K562 (cell line): ENCODE measurements around the gene RPL27. TPM values are rescaled to one million over a fixed set of nuclear protein-coding genes. Genes with fewer than 3 reads are reported as not detected.

ENCODE experiments used
- ATF1 ChIP-seq, 2 experiments: fragments of 450-650 bp in 1 of 2; IDR thresholded peaks; 2 replicates each; pipeline ENCODE4 v1.6.1; 2016; ENCODE audit warnings: missing compliant biosample characterization in 1 of 2, missing genetic modification characterization in 1 of 2
- BMI1 ChIP-seq: fragments of 150-350 bp; IDR thresholded peaks from 2 replicates; pipeline ENCODE4 v1.6.1; 2014; ENCODE audit warnings: low read length
- CBFA2T2 ChIP-seq: fragments of 450-650 bp; conservative IDR thresholded peaks from 2 replicates; pipeline ENCODE4 v1.6.1; 2017; ENCODE audit warnings: mild to moderate bottlenecking
- EP400 ChIP-seq: fragments of 450-650 bp; IDR thresholded peaks from 2 replicates; pipeline ENCODE4 v1.6.1; 2017; ENCODE audit warnings: antibody characterized with exemption, mild to moderate bottlenecking, moderate library complexity
- FOXJ2 ChIP-seq: fragments of 200-800 bp; sonication (Bioruptor generic); IDR thresholded peaks from 2 replicates; pipeline ENCODE4 v1.6.1; 2016; ENCODE audit warnings: missing genetic modification characterization, missing compliant biosample characterization
- GATAD2A ChIP-seq: fragments of 450-650 bp; IDR thresholded peaks from 2 replicates; pipeline ENCODE4 v1.6.1; 2017
- HDAC2 ChIP-seq: fragments of 450-650 bp; IDR thresholded peaks from 2 replicates; pipeline ENCODE4 v1.6.1; 2016; ENCODE audit warnings: mild to moderate bottlenecking
- LARP7 ChIP-seq: fragments of 450-650 bp; IDR thresholded peaks from 2 replicates; pipeline ENCODE4 v1.6.1; 2016
- NCOA2 ChIP-seq, 2 experiments: fragments of 450-650 bp; IDR thresholded peaks; 2 replicates each; pipeline ENCODE4 v1.6.1; 2018; ENCODE audit warnings: mild to moderate bottlenecking in 2 of 2, moderate library complexity in 1 of 2; ENCODE audit not compliant: partially characterized antibody in 2 of 2
- NFE2 ChIP-seq: IDR thresholded peaks from 2 replicates; pipeline ENCODE4 v1.6.1; 2014; ENCODE audit warnings: antibody characterized with exemption, low read depth
- NR2C1 ChIP-seq, 2 experiments: fragments of 450-650 bp; IDR thresholded peaks; 2 replicates each; pipeline ENCODE4 v1.6.1; 2017; ENCODE audit warnings: mild to moderate bottlenecking in 2 of 2, antibody characterized with exemption in 1 of 2, inconsistent platforms in 1 of 2, missing compliant biosample characterization in 1 of 2, missing genetic modification characterization in 1 of 2
- PML ChIP-seq: IDR thresholded peaks from 2 replicates; pipeline ENCODE4 v1.6.1; 2012; ENCODE audit warnings: low read length, inconsistent platforms
- RBFOX2 ChIP-seq: fragments of 200-400 bp; formaldehyde crosslinking; IDR thresholded peaks from 2 replicates; pipeline ENCODE4 v1.6.1; 2017; ENCODE audit warnings: low read depth, mild to moderate bottlenecking, low read length, moderate library complexity
- RBM17 ChIP-seq: fragments of 200-400 bp; formaldehyde crosslinking; IDR thresholded peaks from 2 replicates; pipeline ENCODE4 v1.6.1; 2017; ENCODE audit warnings: low read depth, mild to moderate bottlenecking, low read length, borderline replicate concordance
- RFX1 ChIP-seq: fragments of 450-650 bp; IDR thresholded peaks from 2 replicates; pipeline ENCODE4 v1.6.1; 2016; ENCODE audit warnings: mild to moderate bottlenecking, moderate library complexity
- RHOXF2B ChIP-seq: fragments of 250-450 bp; sonication (Bioruptor Pico); conservative IDR thresholded peaks from 2 replicates; pipeline ENCODE4 v1.5.1; 2021
- SIN3A ChIP-seq, 2 experiments: fragments of 150-350 bp in 1 of 2; IDR thresholded peaks; 2 replicates each; pipeline ENCODE4 v1.6.1; 2011 to 2016; ENCODE audit warnings: borderline replicate concordance in 2 of 2, low read depth in 2 of 2, low read length in 2 of 2, mild to moderate bottlenecking in 2 of 2, moderate library complexity in 2 of 2; ENCODE audit not compliant: control insufficient read depth in 1 of 2
- SIN3B ChIP-seq: fragments of 450-650 bp; IDR thresholded peaks from 2 replicates; pipeline ENCODE4 v1.6.1; 2017; ENCODE audit warnings: low read depth, mild to moderate bottlenecking, moderate library complexity
- SMAD2 ChIP-seq: fragments of 150-350 bp; IDR thresholded peaks from 2 replicates; pipeline ENCODE4 v1.6.1; 2014; ENCODE audit warnings: low read depth, mild to moderate bottlenecking, low read length
- UBTF ChIP-seq, 2 experiments: IDR thresholded peaks; 2 replicates each; pipeline ENCODE4 v1.6.1; 2012; ENCODE audit warnings: improper control_type of control experiment in 2 of 2, low read depth in 2 of 2, low read length in 2 of 2, borderline replicate concordance in 1 of 2
- ZBTB12 ChIP-seq: fragments of 250-450 bp; sonication (Bioruptor Pico); IDR thresholded peaks from 2 replicates; pipeline ENCODE4 v1.4.0; 2020
- ZBTB9 ChIP-seq: fragments of 450-650 bp; formaldehyde crosslinking; IDR thresholded peaks from 2 replicates; pipeline ENCODE4 v1.4.0; 2020; ENCODE audit warnings: mild to moderate bottlenecking, moderate library complexity
- ZEB2 ChIP-seq: fragments of 450-650 bp; IDR thresholded peaks from 2 replicates; pipeline ENCODE4 v1.6.1; 2016
- ZNF184 ChIP-seq: sonication (generic); formaldehyde crosslinking; IDR thresholded peaks from 2 replicates; pipeline ENCODE4 v1.5.0; 2020; ENCODE audit warnings: missing genetic modification reagents
- ZNF212 ChIP-seq: fragments of 450-650 bp; formaldehyde crosslinking; IDR thresholded peaks from 2 replicates; pipeline ENCODE4 v1.4.0; 2020; ENCODE audit warnings: mild to moderate bottlenecking
- polyA plus RNA-seq, 8 experiments: library from polyadenylated mRNA; depleted of rRNA in 4 of 8; stranded (reverse) in 5 of 8; unstranded in 3 of 8; fragments of >200 nt; fragmentation: Nextera tagmentation in 2 of 8; fragmentation: Illumina TruSeq in 1 of 8; extraction: Ambion mirVana in 2 of 8; extraction: Trizol in 1 of 8; gene quantifications; 2 replicates each; pipeline versions ENCODE4 v1.2.1 to v1.2.3, GENCODE V29; 2011 to 2014; ENCODE audit warnings: inconsistent platforms in 1 of 8, missing spikeins in 1 of 8
- total RNA-seq, 7 experiments: library from RNA; depleted of rRNA in 6 of 7; stranded (reverse); fragments of >200 nt in 6 of 7; fragmentation: Illumina TruSeq in 2 of 7; extraction: Trizol in 2 of 7; gene quantifications; 2 replicates each; pipeline versions ENCODE4 v1.2.1 to v1.2.3, GENCODE V29; 2011 to 2021; ENCODE audit warnings: low replicate concordance in 1 of 7

Gene RPL27
- total and polyA plus RNA-seq, 9 of the 15 experiments (the other 6 are each of a cell fraction or from before 2014, with no cell fraction given): 1,539 to 6,155 (median 3,710) TPM

DNA sequence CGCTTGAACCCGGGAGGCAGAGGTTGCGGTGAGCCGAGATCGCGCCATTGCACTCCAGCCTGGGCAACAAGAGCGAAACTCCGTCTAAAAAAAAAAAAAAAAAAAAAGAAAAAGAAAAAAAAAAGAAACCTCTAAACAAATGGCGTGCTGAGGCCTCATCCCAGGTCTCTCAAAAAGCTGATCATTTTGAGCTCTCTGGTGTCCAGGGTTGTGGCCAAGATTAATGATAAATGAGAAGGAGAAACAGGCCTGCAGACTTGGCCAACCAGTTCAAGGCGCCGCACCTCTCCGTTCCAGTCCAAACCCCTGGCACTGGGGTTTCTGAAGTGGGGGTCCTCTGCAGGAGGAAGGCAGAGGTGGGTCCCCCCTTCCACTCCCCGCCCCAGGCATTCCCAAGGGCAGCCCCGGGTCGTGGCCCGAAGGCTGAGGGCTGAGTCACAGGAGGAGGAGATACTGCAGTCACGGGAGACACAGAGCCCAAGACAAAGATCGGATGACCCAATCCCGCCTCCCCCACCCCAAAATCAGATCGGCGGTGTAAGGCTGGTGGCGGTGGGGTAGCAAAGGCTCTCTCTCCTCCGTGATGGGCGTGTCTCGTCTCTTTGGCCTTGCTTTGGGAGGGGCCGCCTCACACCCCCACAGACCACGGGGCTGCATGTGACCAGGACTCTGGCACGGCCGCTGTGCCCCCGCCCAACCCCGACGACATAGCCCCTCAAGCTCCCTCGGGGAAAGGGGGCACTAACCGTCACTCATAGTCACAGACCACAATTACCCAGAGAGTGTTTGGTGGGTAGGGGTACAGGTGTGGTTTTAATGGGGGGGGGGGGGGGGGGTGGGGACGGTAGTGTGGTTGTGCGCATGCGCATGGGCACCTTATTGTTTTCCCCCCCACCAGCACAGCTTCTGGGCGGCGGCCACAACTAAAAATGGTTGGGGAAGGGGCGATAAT, 22.8 kb downstream of the RPL27 start (continued):
- TF ChIP-seq SIN3B: no peak
- TF ChIP-seq ZNF212 (CRISPR knock-in tag): no peak
- peak; percentile 54 for TF ChIP-seq RBFOX2
- TF ChIP-seq RBM17: no peak
- no peak for TF ChIP-seq ZNF184 (CRISPR knock-in tag)
- TF ChIP-seq EP400: peak; percentile 75
- peak; percentile 92 for TF ChIP-seq HDAC2
- peak; percentile 77; the same call in 1 of the 2 replicates for TF ChIP-seq GATAD2A
- no peak for TF ChIP-seq ZBTB12
- 0 out of 2 replicates have a peak, but pooled peaks have one; percentile 45 for TF ChIP-seq LARP7
- TF ChIP-seq SMAD2: no peak
- peak; percentile 72 for TF ChIP-seq ZEB2
- no peak for TF ChIP-seq RHOXF2B (CRISPR knock-in tag)
- peak in 1 of 2 experiments; percentile 58; a peak in 1 of 4 replicates for TF ChIP-seq UBTF (IDR thresholded peaks at IDR 0.05; ENCODE audit: borderline replicate concordance in 1 of 2, low read depth in 2 of 2, low read length in 2 of 2)
- no peak for TF ChIP-seq NCOA2 (IDR thresholded peaks at IDR 0.05; ENCODE audit: partially characterized antibody in 2 of 2)
- TF ChIP-seq NR2C1 (IDR thresholded peaks at IDR 0.05): peak; percentile 38; the same call in 1 of the 2 replicates
- peak; percentile 51; the same call in 1 of the 2 replicates for TF ChIP-seq NR2C1 (tag; IDR thresholded peaks at IDR 0.05)
- TF ChIP-seq ZBTB9 (CRISPR knock-in tag): peak; percentile 75; the same call in 1 of the 2 replicates
- peak; percentile 75 for TF ChIP-seq FOXJ2
- TF ChIP-seq RFX1: no peak
- TF ChIP-seq BMI1: no peak
- TF ChIP-seq NFE2: peak; percentile 73
- TF ChIP-seq ATF1 (CRISPR knock-in tag; IDR thresholded peaks at IDR 0.05): no peak
- TF ChIP-seq ATF1 (tag; IDR thresholded peaks at IDR 0.05): peak; percentile 75
- peak; percentile 43 to 66; a peak in 1 of 4 replicates for TF ChIP-seq SIN3A (IDR thresholded peaks at IDR 0.05; ENCODE audit: borderline replicate concordance in 2 of 2, control insufficient read depth in 1 of 2, low read depth in 2 of 2, low read length in 2 of 2)
- 0 out of 2 replicates have a peak, but pooled peaks have one; percentile 9 for TF ChIP-seq CBFA2T2
- no peak for TF ChIP-seq PML
